Measurements from ENCODE around the gene LRRC74A.

LRRC74A gene

GRCh38 chr14:76900682-76901081, 74.5 kb downstream of the LRRC74A start:
- Histone ChIP-seq H3K27ac (ENCODE audit: insufficient read depth in 1 of 2, low read depth in 1 of 2, low read length in 2 of 2, poor library complexity in 1 of 2, severe bottlenecking in 2 of 2) (no peak overlapping the region), H3K9me3 (ENCODE audit: control extremely low read depth in 1 of 5, control insufficient read depth in 4 of 5, insufficient read depth in 2 of 5, low read depth in 1 of 5, low read length in 4 of 5) (no peaks in the 10 kb centered on the region), H3K27me3 (replicated peaks in 2 of 5; ENCODE audit: control insufficient read depth in 4 of 5, insufficient read depth in 5 of 5, low read length in 4 of 5) (no peaks in the 10 kb centered on the region), H3K36me3 (ENCODE audit: control insufficient read depth in 4 of 4, insufficient read depth in 4 of 4, low read length in 3 of 4) (no peaks in the 10 kb centered on the region), H3K4me1 (ENCODE audit: control extremely low read depth in 1 of 4, control insufficient read depth in 4 of 4, insufficient read depth in 4 of 4, low read length in 3 of 4) (peaks cover 0 to 7% (median 4%) of the 10 kb centered on the region in 4 experiments), H3K4me3 (ENCODE audit: control insufficient read depth in 1 of 7, extremely low read depth in 1 of 7, insufficient read depth in 4 of 7, low read depth in 2 of 7, low read length in 6 of 7) (no peak overlapping the region)
- DNase-seq: no peak
- WGBS (ENCODE audit: insufficient coverage): 94% methylated on average over 3 of the region's 4 CpGs
- POLR2A ChIA-PET: no interaction called here
- CTCF ChIA-PET: interaction anchor here (0.7 to 5.4 kb wide), 10 partner anchors 9 to 160 kb away, joined by 3 to 32 read pairs (median 6); no protein-coding TSS in a partner anchor

GRCh38 chr14:76901171-76902055, 75.2 kb downstream of the LRRC74A start:
- no peak overlapping the region for H3K4me3 ChIP-seq (ENCODE audit: control insufficient read depth in 1 of 7, extremely low read depth in 1 of 7, insufficient read depth in 4 of 7, low read depth in 2 of 7, low read length in 6 of 7)
- H3K4me1 ChIP-seq (ENCODE audit: control extremely low read depth in 1 of 4, control insufficient read depth in 4 of 4, insufficient read depth in 4 of 4, low read length in 3 of 4): peaks cover 0 to 7% (median 4%) of the 10 kb centered on the region in 4 experiments
- ChIA-PET POLR2A (no interaction called here), CTCF (interaction anchor here (0.7 to 5.4 kb wide), 9 partner anchors 10 to 159 kb away, joined by 3 to 32 read pairs (median 6); no protein-coding TSS in a partner anchor)
- no peaks in the 10 kb centered on the region for H3K36me3 ChIP-seq (ENCODE audit: control insufficient read depth in 4 of 4, insufficient read depth in 4 of 4, low read length in 3 of 4)
- WGBS (ENCODE audit: insufficient coverage): 94% methylated on average over 6 of the region's 6 CpGs
- no peak overlapping the region for H3K27ac ChIP-seq (ENCODE audit: insufficient read depth in 1 of 2, low read depth in 1 of 2, low read length in 2 of 2, poor library complexity in 1 of 2, severe bottlenecking in 2 of 2)
- DNase-seq: no peak
- H3K9me3 ChIP-seq (ENCODE audit: control extremely low read depth in 1 of 5, control insufficient read depth in 4 of 5, insufficient read depth in 2 of 5, low read depth in 1 of 5, low read length in 4 of 5): no peaks in the 10 kb centered on the region
- no peaks in the 10 kb centered on the region for H3K27me3 ChIP-seq (replicated peaks in 2 of 5; ENCODE audit: control insufficient read depth in 4 of 5, insufficient read depth in 5 of 5, low read length in 4 of 5)

GRCh38 chr14:76902591-76902990, 76.4 kb downstream of the LRRC74A start:
- no peaks in the 10 kb centered on the region for H3K9me3 ChIP-seq (ENCODE audit: control extremely low read depth in 1 of 5, control insufficient read depth in 4 of 5, insufficient read depth in 2 of 5, low read depth in 1 of 5, low read length in 4 of 5)
- H3K27ac ChIP-seq (ENCODE audit: insufficient read depth in 1 of 2, low read depth in 1 of 2, low read length in 2 of 2, poor library complexity in 1 of 2, severe bottlenecking in 2 of 2): no peak overlapping the region
- CTCF ChIA-PET: interaction anchor here (1.1 to 5.4 kb wide), 3 partner anchors 9 to 27 kb away, joined by 3 to 32 read pairs (median 6); no protein-coding TSS in a partner anchor
- H3K27me3 ChIP-seq (replicated peaks in 2 of 5; ENCODE audit: control insufficient read depth in 4 of 5, insufficient read depth in 5 of 5, low read length in 4 of 5): no peaks in the 10 kb centered on the region
- H3K4me3 ChIP-seq (ENCODE audit: control insufficient read depth in 1 of 7, extremely low read depth in 1 of 7, insufficient read depth in 4 of 7, low read depth in 2 of 7, low read length in 6 of 7): no peak overlapping the region
- H3K4me1 ChIP-seq (ENCODE audit: control extremely low read depth in 1 of 4, control insufficient read depth in 4 of 4, insufficient read depth in 4 of 4, low read length in 3 of 4): peaks cover 0 to 7% (median 4%) of the 10 kb centered on the region in 4 experiments
- H3K36me3 ChIP-seq (ENCODE audit: control insufficient read depth in 4 of 4, insufficient read depth in 4 of 4, low read length in 3 of 4): no peaks in the 10 kb centered on the region
- no peak for DNase-seq
- POLR2A ChIA-PET: no interaction called here
- 95% methylated on average over 2 of the region's 5 CpGs for WGBS (ENCODE audit: insufficient coverage)

- Histone ChIP-seq H3K36me3 (ENCODE audit: control insufficient read depth in 4 of 4, insufficient read depth in 4 of 4, low read length in 3 of 4) (no peaks in the 10 kb centered on the region), H3K4me1 (ENCODE audit: control extremely low read depth in 1 of 4, control insufficient read depth in 4 of 4, insufficient read depth in 4 of 4, low read length in 3 of 4) (peaks cover under 1 to 12% (median 11%) of the 10 kb centered on the region in 4 experiments), H3K4me3 (ENCODE audit: control insufficient read depth in 1 of 7, extremely low read depth in 1 of 7, insufficient read depth in 4 of 7, low read depth in 2 of 7, low read length in 6 of 7) (no peak overlapping the region), H3K27me3 (replicated peaks in 2 of 5; ENCODE audit: control insufficient read depth in 4 of 5, insufficient read depth in 5 of 5, low read length in 4 of 5) (no peaks in the 10 kb centered on the region), H3K9me3 (ENCODE audit: control extremely low read depth in 1 of 5, control insufficient read depth in 4 of 5, insufficient read depth in 2 of 5, low read depth in 1 of 5, low read length in 4 of 5) (no peaks in the 10 kb centered on the region), H3K27ac (ENCODE audit: insufficient read depth in 1 of 2, low read depth in 1 of 2, low read length in 2 of 2, poor library complexity in 1 of 2, severe bottlenecking in 2 of 2) (no peak overlapping the region)
- WGBS (ENCODE audit: insufficient coverage): 97% methylated on average over 18 of the region's 19 CpGs
- DNase-seq: no peak
- POLR2A ChIA-PET: no interaction called here
- CTCF ChIA-PET: interaction anchor here (1.0 to 2.1 kb wide), 5 partner anchors 9 to 148 kb away, joined by 3 to 7 read pairs (median 5); no protein-coding TSS in a partner anchor
Measured at GRCh38 chr14:76904100-76904739, 78.0 kb downstream of the LRRC74A start.

- peak; percentile 72 to 96 (median 96) for DNase-seq
- WGBS (ENCODE audit: insufficient coverage): 64% methylated on average over 9 of the region's 14 CpGs
- ChIA-PET CTCF (interaction anchor here (0.8 to 2.1 kb wide), 6 partner anchors 9 to 191 kb away, joined by 3 to 7 read pairs (median 4); no protein-coding TSS in a partner anchor), POLR2A (no interaction called here)
- Histone ChIP-seq H3K4me1 (ENCODE audit: control extremely low read depth in 1 of 4, control insufficient read depth in 4 of 4, insufficient read depth in 4 of 4, low read length in 3 of 4) (peaks cover 2 to 18% (median 15%) of the 10 kb centered on the region in 4 experiments), H3K27ac (ENCODE audit: insufficient read depth in 1 of 2, low read depth in 1 of 2, low read length in 2 of 2, poor library complexity in 1 of 2, severe bottlenecking in 2 of 2) (no peak overlapping the region), H3K9me3 (ENCODE audit: control extremely low read depth in 1 of 5, control insufficient read depth in 4 of 5, insufficient read depth in 2 of 5, low read depth in 1 of 5, low read length in 4 of 5) (no peaks in the 10 kb centered on the region), H3K4me3 (ENCODE audit: control insufficient read depth in 1 of 7, extremely low read depth in 1 of 7, insufficient read depth in 4 of 7, low read depth in 2 of 7, low read length in 6 of 7) (no peak overlapping the region), H3K27me3 (replicated peaks in 2 of 5; ENCODE audit: control insufficient read depth in 4 of 5, insufficient read depth in 5 of 5, low read length in 4 of 5) (no peaks in the 10 kb centered on the region), H3K36me3 (ENCODE audit: control insufficient read depth in 4 of 4, insufficient read depth in 4 of 4, low read length in 3 of 4) (no peaks in the 10 kb centered on the region)
Measured at GRCh38 chr14:76904740-76905569, 78.7 kb downstream of the LRRC74A start.

- CTCF ChIA-PET: interaction anchor here (0.8 to 18.5 kb wide), 9 partner anchors 9 to 161 kb away, joined by 3 to 421 read pairs (median 5); partner anchors contain the start of gene IRF2BPL
- no peaks in the 10 kb centered on the region for H3K36me3 ChIP-seq (ENCODE audit: control insufficient read depth in 4 of 4, insufficient read depth in 4 of 4, low read length in 3 of 4)
- DNase-seq: peak; percentile 95 to 99 (median 99)
- POLR2A ChIA-PET: interaction anchor here (0.6 kb wide), 1 partner anchor 62 kb away, joined by 3 read pairs; no protein-coding TSS in a partner anchor
- H3K27ac ChIP-seq (ENCODE audit: insufficient read depth in 1 of 2, low read depth in 1 of 2, low read length in 2 of 2, poor library complexity in 1 of 2, severe bottlenecking in 2 of 2): peak overlapping the region; percentile 56 to 79
- H3K9me3 ChIP-seq (ENCODE audit: control extremely low read depth in 1 of 5, control insufficient read depth in 4 of 5, insufficient read depth in 2 of 5, low read depth in 1 of 5, low read length in 4 of 5): no peaks in the 10 kb centered on the region
- peak overlapping the region in 2 of 7 experiments; percentile 24 to 28 for H3K4me3 ChIP-seq (ENCODE audit: control insufficient read depth in 1 of 7, extremely low read depth in 1 of 7, insufficient read depth in 4 of 7, low read depth in 2 of 7, low read length in 6 of 7)
- no peaks in the 10 kb centered on the region for H3K27me3 ChIP-seq (replicated peaks in 2 of 5; ENCODE audit: control insufficient read depth in 4 of 5, insufficient read depth in 5 of 5, low read length in 4 of 5)
- 25% methylated on average over 1 of the region's 3 CpGs for WGBS (ENCODE audit: insufficient coverage)
- peaks cover 2 to 38% (median 21%) of the 10 kb centered on the region in 4 experiments for H3K4me1 ChIP-seq (ENCODE audit: control extremely low read depth in 1 of 4, control insufficient read depth in 4 of 4, insufficient read depth in 4 of 4, low read length in 3 of 4)
Measured at GRCh38 chr14:76908834-76909233, 82.6 kb downstream of the LRRC74A start.
